ENCODE measurements around the gene NSUN6.

- TF ChIP-seq FOXA1 (IDR thresholded peaks at IDR 0.05) (no peak), ELF4 (IDR thresholded peaks at IDR 0.05) (no peak), SUZ12 (IDR thresholded peaks at IDR 0.05) (no peak), NFRKB (IDR thresholded peaks at IDR 0.05) (no peak), PKNOX1 (IDR thresholded peaks at IDR 0.05) (no peak)
These were observed 13.6 kb upstream of the NSUN6 start for GRCh38 chr10:18664841-18665478.
